Heart left ventricle (tissue), 16 donors: ENCODE measurements around the gene IFITM5. TPM values are rescaled to one million over a fixed set of nuclear protein-coding genes. Genes with fewer than 3 reads are reported as not detected.
A peak's percentile ranks its signal among the peaks of the same experiment; 100 is the strongest.
"Not testable (repeated sequence)": the region's sequence is repeated elsewhere in the genome, so short reads cannot be mapped to it uniquely, and the experiment has no call there.

Experiments
- ATAC-seq, 4 donors: fragments of 200-7000 bp; cut with Tn5 transposase; one replicate each; pipeline ENCODE4 v1.9.1; 2020 to 2022; ENCODE audit warnings: moderate library complexity in 4 of 4, mild to moderate bottlenecking in 3 of 4, moderate number of reproducible peaks in 1 of 4
- DNase-seq, 5 donors: peaks; one replicate each; pipeline ENCODE4 v3.0.0-alpha.2; 2020
- H3K27ac ChIP-seq, 12 donors: fragments of 200-600 bp; sonication (generic) in 4 of 12; one replicate each; pipeline versions ENCODE4 v1.5.0 to v1.8.0; 2016 to 2022; ENCODE audit warnings: mild to moderate bottlenecking in 2 of 12
- H3K27me3 ChIP-seq, 9 donors: fragments of 200-600 bp; sonication (generic) in 2 of 9; one replicate each; pipeline versions ENCODE4 v1.5.1 to v1.8.0; 2016 to 2022; ENCODE audit warnings: mild to moderate bottlenecking in 3 of 9
- H3K36me3 ChIP-seq, 9 donors: fragments of 200-600 bp; sonication (generic) in 2 of 9; one replicate each; pipeline versions ENCODE4 v1.5.0 to v1.8.0; 2018 to 2022; ENCODE audit warnings: mild to moderate bottlenecking in 2 of 9
- H3K4me1 ChIP-seq, 12 donors: fragments of 200-600 bp; sonication (generic) in 4 of 12; one replicate each; pipeline versions ENCODE4 v1.5.0 to v1.8.0; 2016 to 2022; ENCODE audit warnings: mild to moderate bottlenecking in 3 of 12
- H3K4me3 ChIP-seq, 12 donors: fragments of 200-600 bp; sonication (generic) in 4 of 12; one replicate each; pipeline versions ENCODE4 v1.5.0 to v1.8.0; 2017 to 2022; ENCODE audit warnings: mild to moderate bottlenecking in 9 of 12, moderate library complexity in 4 of 12
- H3K9me3 ChIP-seq, 12 donors: fragments of 200-600 bp; sonication (generic) in 4 of 12; one replicate each; pipeline versions ENCODE4 v1.5.0 to v1.8.0; 2016 to 2022; ENCODE audit warnings: mild to moderate bottlenecking in 1 of 12
- CTCF ChIP-seq, 12 donors: fragments of 200-600 bp; sonication (generic) in 4 of 12; IDR thresholded peaks; one replicate each; pipeline versions ENCODE4 v1.5.0 to v1.8.0; 2018 to 2022; ENCODE audit warnings: antibody characterized with exemption in 12 of 12, mild to moderate bottlenecking in 5 of 12
- POLR2A ChIP-seq, 2 donors: fragments of 450-650 bp; IDR thresholded peaks; one replicate each; pipeline ENCODE4 v1.6.1; 2017; ENCODE audit warnings: antibody characterized with exemption in 2 of 2, mild to moderate bottlenecking in 2 of 2, moderate library complexity in 2 of 2
- WGBS, 4 donors: extraction: QIAGEN DNeasy Blood & Tissue Kit in 2 of 4; methylation state at CpG; one replicate each; pipeline versions ENCODE4 v1.1.5 to v1.1.7; 2013 to 2018; 5-methylcytosine and 5-hydroxymethylcytosine counted together
- intact Hi-C, 10 donors: fragments of 100-400 bp; cut with DNase I; formaldehyde crosslinking; loops; one replicate each; pipeline versions ENCODE4 v1.11.1 to v1.14.2; 2022
- polyA plus RNA-seq, 2 donors: library from polyadenylated mRNA; stranded (reverse); fragments of 200-250 nt; gene quantifications; one replicate each; pipeline ENCODE4 v1.2.3, GENCODE V29; 2013
- total RNA-seq, 9 donors: library from RNA; depleted of rRNA in 2 of 9; stranded (reverse); fragments of >200 nt in 2 of 9; fragmentation: NEBNext Ultra II Directional in 3 of 9; extraction: Animal tissue kit (Norgen Biotek cat#: 25700) in 3 of 9; gene quantifications; one replicate each; pipeline versions ENCODE4 v1.1.0 to v1.2.4, GENCODE V29; 2016 to 2023
- donor health status: ischemic (EF 13 %, LVEDD 7.1; RV severe dilation, severe dysfunction).
- donor health status: healthy with polysubstance abuse.
- donor health status: DM: no; HTN: yes; CAD: no.
- donor health status: DM: no; HTN: no; CAD: no.
- donor health status: ischemic (EF 25% LVEDD 6.9; RV normal size, moderate dysfunction).
- donor health status: ischemic (EF 25% LVEDD 5.7; RV mildly dilated, moderate dysfunction).
- donor health status: healthy.
- donor health status: DM: yes; HTN: yes; CAD: no.
- donor health status: ischemic (EF 35%, LVEDD 5.7; RV mildly dilated, moderate dysfunction).
- donor health status: nonischemic (EF 11% LVEDD 7.7; RV severe dilation, severe dysfunction).
- donor health status: DM: yes; HTN: yes; CAD: no.
- donor health status: PGD.
- donor health status: ischemic (EF 29% LVEDD 5.4; RV normal size, mild dysfunction).
- donor health status: nonischemic (EF 23%, LVEDD 6.1; RV moderate dilation, normal function).

The IFITM5 gene
- total and polyA plus RNA-seq, 11 donors: not detected

- Histone ChIP-seq H3K4me1 (peaks cover 3 to 72% (median 34%) of the 10 kb centered on the region in 12 donors), H3K36me3 (no peaks in the 10 kb centered on the region), H3K27ac (peak overlapping the region; percentile 89 to 99 (median 94)), H3K27me3 (no peaks in the 10 kb centered on the region), H3K9me3 (no peaks in the 10 kb centered on the region), H3K4me3 (peak overlapping the region in 6 of 12 donors; percentile 5 to 30 (median 24))
- 65 to 78% (median 76%) methylated on average over 29 to 30 of the region's 30 CpGs for WGBS, 4 donors
- DNase-seq (peak in 1 of 5 donors; percentile 61), ATAC-seq (peak in 3 of 4 donors; percentile 6 to 50 (median 21))
- TF ChIP-seq CTCF (IDR thresholded peaks at IDR 0.05) (no peak), POLR2A (IDR thresholded peaks at IDR 0.05) (no peak)
- intact Hi-C loops: loop anchor here in 3 of 10 donors (2.0 kb wide), 2 partner anchors 27 to 29 kb away; no protein-coding TSS in a partner anchor
These were observed 26.7 kb upstream of the IFITM5 start for GRCh38 chr11:325796-326591.

- intact Hi-C loops: loop anchor here in 1 of 10 donors (2.0 kb wide), 1 partner anchor 30 kb away; no protein-coding TSS in a partner anchor
- peak in 3 of 5 donors; percentile 48 to 72 (median 59) for DNase-seq
- peaks cover 3 to 61% (median 34%) of the 10 kb centered on the region in 12 donors for H3K4me1 ChIP-seq
- WGBS, 4 donors: 47 to 63% (median 53%) methylated on average over 26 to 30 of the region's 34 CpGs
- H3K27me3 ChIP-seq, H3K36me3 ChIP-seq, ATAC-seq, H3K9me3 ChIP-seq: not testable (repeated sequence)
- peak overlapping the region in 6 of 12 donors; percentile 8 to 42 (median 25) for H3K4me3 ChIP-seq
- peak overlapping the region; percentile 89 to 99 (median 94) for H3K27ac ChIP-seq
These were observed 25.5 kb upstream of the IFITM5 start for GRCh38 chr11:324593-325517.

GRCh38 chr11:324156-324555 lies 24.8 kb upstream of the IFITM5 start:
- Histone ChIP-seq H3K36me3 (no peaks in the 10 kb centered on the region), H3K4me1 (peaks cover 3 to 54% (median 34%) of the 10 kb centered on the region in 12 donors), H3K27ac (peak overlapping the region; percentile 79 to 99 (median 94)), H3K27me3 (no peaks in the 10 kb centered on the region), H3K9me3 (no peaks in the 10 kb centered on the region), H3K4me3 (peak overlapping the region in 2 of 12 donors; percentile 20 to 42)
- no peak for TF ChIP-seq POLR2A (IDR thresholded peaks at IDR 0.05)
- TF ChIP-seq CTCF (IDR thresholded peaks at IDR 0.05): no peak
- intact Hi-C loops: loop anchor here in 1 of 10 donors (2.0 kb wide), 1 partner anchor 31 kb away; no protein-coding TSS in a partner anchor
- peak in 1 of 5 donors; percentile 10 for DNase-seq
- no peak for ATAC-seq
- WGBS, 4 donors: 56 to 64% (median 61%) methylated on average over 11 of the region's 11 CpGs

GRCh38 chr11:319888-320273 lies 20.6 kb upstream of the IFITM5 start:
- peak overlapping the region; percentile 51 to 97 (median 82) for H3K4me3 ChIP-seq
- ATAC-seq: peak; percentile 2 to 23 (median 8)
- H3K4me1 ChIP-seq: peaks cover 0 to 40% (median 18%) of the 10 kb centered on the region in 12 donors
- peaks cover 0 to 20% (median 0%) of the 10 kb centered on the region in 9 donors for H3K36me3 ChIP-seq
- WGBS, 4 donors: 26 to 36% (median 34%) methylated on average over 3 to 10 of the region's 10 CpGs
- peak overlapping the region; percentile 88 to 99 (median 96) for H3K27ac ChIP-seq
- peaks cover 0 to 22% (median 7%) of the 10 kb centered on the region in 9 donors for H3K27me3 ChIP-seq
- H3K9me3 ChIP-seq: not testable (repeated sequence)
- DNase-seq: peak in 1 of 5 donors; percentile 42
- intact Hi-C loops: loop anchor here in 1 of 10 donors (5.0 kb wide), 1 partner anchor 32 kb away; no protein-coding TSS in a partner anchor

GRCh38 chr11:319121-319887 lies 20.0 kb upstream of the IFITM5 start:
- WGBS, 4 donors: 21 to 58% (median 30%) methylated on average over 11 to 20 of the region's 29 CpGs
- Histone ChIP-seq H3K4me3 (peak overlapping the region; percentile 51 to 97 (median 82)), H3K4me1 (peaks cover 0 to 34% (median 12%) of the 10 kb centered on the region in 12 donors), H3K27ac (peak overlapping the region; percentile 88 to 99 (median 95)), H3K36me3 (peaks cover 0 to 20% (median 0%) of the 10 kb centered on the region in 9 donors), H3K27me3 (peaks cover 0 to 22% (median 7%) of the 10 kb centered on the region in 9 donors)
- not testable (repeated sequence) for H3K9me3 ChIP-seq
- ATAC-seq (peak; percentile 4 to 32 (median 26)), DNase-seq (peak in 2 of 5 donors; percentile 26 to 62)
- intact Hi-C loops: loop anchor here in 1 of 10 donors (5.0 kb wide), 1 partner anchor 33 kb away; no protein-coding TSS in a partner anchor

- 0 to 2% (median 1%) methylated on average over 6 to 16 of the region's 79 CpGs; no CpG with 5 or more reads in 1 of the 4 donors for WGBS, 4 donors
- Histone ChIP-seq H3K36me3 (peaks cover 0 to 20% (median 0%) of the 10 kb centered on the region in 9 donors), H3K27ac (peak overlapping the region; percentile 88 to 99 (median 96)), H3K4me3 (peak overlapping the region; percentile 51 to 97 (median 82)), H3K4me1 (peaks cover 0 to 29% (median 10%) of the 10 kb centered on the region in 12 donors), H3K27me3 (peaks cover 0 to 22% (median 7%) of the 10 kb centered on the region in 9 donors)
- intact Hi-C loops: loop anchor here in 1 of 10 donors (5.0 kb wide), 1 partner anchor 34 kb away; no protein-coding TSS in a partner anchor
- not testable (repeated sequence) for H3K9me3 ChIP-seq
- ATAC-seq: peak in 3 of 4 donors; percentile 9 to 70 (median 64)
- peak in 2 of 5 donors; percentile 19 to 63 for DNase-seq
These were observed 19.2 kb upstream of the IFITM5 start for GRCh38 chr11:318405-319120.
